HG03571 (cell line): ENCODE data around the gene ERLIN1.
A peak's percentile ranks its signal among the peaks of the same experiment; 100 is the strongest.

Experiments
- ATAC-seq: cut with Tn5 transposase; IDR thresholded peaks from one replicate; pipeline ENCODE4 v1.9.1; 2021; ENCODE audit not compliant: unreplicated experiment

Gene ERLIN1

DNA sequence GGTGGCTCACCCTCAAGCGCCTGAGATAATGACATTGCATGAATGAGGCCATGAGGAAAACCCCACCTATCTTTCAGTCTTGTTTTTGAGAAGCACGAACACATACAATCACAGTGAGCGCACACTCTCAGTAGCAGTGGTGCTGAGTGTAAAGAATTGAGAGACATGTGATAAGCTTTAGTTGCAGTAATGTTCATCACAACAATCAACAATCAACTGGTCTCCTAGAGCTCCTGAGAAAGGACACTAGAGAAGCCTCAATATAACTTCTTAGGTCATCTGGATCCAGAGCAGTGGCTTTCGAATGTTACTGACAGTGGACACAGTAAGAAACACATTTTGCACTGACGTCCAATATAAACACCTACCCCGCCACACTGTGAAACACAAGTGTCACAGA is 12.8 kb downstream of the ERLIN1 start:
- ATAC-seq: no peak

DNA sequence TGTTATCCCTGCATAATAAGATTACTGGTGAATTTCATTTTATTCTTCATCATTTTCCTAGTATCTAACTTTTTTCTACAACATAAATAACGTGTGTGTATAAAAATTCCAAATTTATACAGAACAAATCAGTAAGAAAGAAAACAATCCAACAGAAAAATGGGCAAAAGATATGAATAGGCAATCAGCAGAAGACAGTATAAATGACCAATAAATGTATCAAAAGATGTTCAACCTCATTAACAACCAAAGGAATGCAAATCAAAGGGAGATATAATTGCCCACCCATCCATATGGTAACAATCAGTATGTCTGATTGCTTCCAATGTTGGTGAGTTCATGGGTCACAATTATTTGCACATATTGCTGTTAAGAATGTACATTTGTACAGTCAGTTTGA is 13.5 kb downstream of the ERLIN1 start:
- ATAC-seq: no peak

DNA sequence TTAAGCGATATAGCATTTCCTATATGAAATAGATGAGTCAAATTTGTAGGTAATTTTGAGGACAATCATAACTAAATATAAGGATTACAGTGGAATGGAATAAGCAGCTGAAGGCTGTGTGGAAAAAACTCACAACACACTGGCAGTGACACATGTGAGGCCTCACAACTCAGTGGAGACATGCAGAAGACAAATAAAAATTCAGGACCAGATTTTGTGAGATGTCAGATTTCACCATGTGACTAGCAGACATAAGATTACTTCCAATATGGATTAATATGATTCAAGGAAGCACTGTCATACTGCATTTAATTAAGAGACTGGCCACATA is 17.6 kb downstream of the ERLIN1 start:
- ATAC-seq: no peak

DNA sequence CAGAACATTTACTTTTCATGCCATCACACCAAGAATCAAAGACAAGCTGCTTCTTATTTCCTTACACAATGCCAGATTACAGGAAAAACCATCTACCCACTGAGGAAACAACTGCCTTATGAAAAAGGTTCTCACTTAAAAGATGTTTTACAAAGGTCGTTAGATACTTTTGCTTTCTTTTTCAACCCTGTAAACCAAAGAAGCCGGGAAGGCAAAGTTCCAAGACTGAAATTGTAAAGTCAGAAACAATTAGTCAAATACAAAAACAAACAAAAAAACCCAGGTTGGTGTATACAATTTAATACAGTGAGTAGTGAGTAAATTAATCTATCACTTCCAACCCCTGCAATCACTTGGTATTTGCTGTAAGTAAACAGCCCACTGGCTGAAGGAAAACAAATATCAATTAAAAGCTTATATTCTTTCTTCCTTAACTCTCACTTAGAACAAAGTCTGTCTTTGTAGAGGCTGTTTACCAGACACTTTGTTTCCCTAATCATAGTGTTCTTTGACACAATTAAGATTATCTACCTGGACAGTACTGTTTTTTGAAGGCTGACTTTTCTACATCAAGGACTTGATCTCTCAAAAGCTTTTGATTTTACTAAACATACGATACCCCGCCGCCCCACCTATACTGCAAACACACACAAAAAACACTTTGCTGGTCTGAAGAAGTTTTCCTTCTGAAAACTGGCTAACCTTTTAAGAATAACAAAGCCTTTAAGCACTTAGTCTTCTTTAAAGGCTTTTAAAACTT is 18.1 kb downstream of the ERLIN1 start:
- no peak for ATAC-seq

DNA sequence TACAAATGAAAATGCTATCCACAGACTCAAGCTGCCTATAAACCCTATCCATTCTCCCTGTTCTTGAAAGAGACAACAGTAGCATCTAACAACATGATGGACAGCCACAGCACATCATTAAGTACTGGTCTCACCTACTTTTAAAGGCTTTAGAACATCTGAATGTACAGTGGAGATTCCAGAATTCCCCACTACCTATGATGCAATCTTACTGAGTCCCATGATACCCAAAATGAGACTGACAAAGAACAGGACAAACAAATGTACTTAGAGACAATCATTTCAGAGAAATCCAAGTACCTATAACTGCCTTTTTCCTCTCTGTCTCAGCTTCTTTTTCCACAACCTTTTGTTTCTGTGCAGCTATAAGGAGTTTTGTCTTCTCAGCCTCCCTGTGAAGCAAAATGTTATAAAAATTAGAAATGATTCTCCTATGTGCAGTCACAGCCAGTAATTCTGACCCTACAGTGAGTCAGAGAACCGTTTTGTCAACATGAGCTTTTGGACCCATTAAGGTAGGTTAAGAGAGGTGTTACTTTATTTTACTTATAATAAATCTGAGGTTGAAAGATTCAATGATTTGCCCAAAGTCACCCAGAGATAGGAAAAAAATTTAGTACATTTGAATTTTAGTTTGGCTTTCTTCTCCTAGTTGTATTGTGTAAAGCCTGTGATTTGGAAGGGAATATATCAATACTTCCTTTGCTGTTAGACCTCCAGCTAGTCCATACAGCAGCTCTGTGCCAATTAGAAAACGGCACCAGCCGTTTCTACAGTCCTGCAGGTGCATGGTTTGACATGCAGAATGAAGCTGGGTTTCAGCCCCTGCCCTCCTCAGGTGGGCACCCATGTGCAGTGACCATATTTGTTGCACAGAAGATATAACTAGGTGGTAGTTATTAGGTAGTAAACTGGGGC is 21.9 kb downstream of the ERLIN1 start:
- ATAC-seq: no peak

DNA sequence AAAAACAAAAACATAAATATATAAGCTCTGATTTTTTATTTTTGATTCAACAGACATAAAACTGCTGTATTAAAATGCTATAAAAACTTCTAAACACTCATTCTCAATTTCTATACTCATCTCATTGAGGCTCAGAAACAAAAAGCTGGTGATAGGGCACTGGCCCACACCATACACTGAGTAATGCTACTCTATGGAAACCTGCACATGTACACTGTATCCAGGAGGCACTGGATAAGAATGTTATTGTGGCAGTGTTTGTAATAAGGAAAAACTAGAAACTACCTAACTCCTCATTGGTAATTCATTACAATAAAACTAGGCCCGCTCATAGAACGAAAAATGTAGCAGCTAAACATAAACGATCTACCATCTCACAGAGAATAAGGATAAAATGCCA is 23.1 kb downstream of the ERLIN1 start:
- no peak for ATAC-seq

DNA sequence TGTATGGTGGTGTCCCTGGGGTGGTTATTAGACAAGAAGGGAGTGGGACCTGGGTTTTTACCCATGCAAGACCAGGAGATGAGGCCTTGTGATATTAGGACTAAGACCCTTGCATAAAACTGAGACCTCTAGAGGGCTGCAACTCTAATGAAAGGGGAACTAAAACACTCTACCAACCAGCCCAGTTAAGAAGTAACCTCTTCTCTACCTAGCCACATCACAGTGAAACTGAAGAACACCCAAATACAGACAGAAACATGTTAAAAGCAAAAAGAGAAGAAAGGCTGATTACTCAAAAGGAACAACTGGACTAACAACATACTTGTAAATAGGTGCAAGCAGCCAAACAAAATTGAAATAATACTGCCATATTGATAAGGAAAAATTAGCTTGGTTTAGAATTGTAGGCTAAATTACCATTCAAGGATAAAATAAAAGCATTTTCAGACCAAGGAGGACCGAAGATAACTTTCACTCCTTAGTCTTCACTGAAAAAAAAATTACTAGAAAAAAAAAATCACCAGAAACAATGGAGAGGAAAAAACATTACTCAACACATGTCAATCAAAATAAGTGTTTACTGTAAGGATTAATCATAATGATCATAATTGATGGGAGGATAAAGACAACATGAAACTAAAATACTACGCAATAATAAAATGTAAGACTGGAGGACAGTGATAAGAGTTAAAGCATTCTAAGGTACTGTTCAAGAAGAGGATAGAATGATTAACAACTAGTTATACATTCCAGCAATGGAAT is 27.6 kb downstream of the ERLIN1 start:
- peak; percentile 74 for ATAC-seq

DNA sequence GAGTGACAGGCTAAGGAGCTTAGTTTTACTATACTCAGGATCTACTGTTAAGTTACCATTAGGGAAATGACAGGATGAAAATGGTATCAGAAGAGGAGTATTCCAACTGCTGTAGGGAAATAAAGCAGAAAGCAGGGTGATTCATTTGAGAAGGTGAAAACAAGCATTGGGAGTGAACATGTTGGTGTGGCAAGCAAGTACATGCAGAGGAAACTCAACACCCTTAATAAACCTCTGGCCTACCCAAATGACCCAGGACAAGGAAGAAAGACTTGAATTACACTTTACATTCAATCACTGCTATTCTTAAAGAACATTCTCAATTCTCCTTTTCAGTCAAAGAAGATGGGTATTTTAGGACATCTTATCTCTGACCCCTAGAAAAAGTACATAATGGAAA is 28.7 kb downstream of the ERLIN1 start:
- no peak for ATAC-seq

DNA sequence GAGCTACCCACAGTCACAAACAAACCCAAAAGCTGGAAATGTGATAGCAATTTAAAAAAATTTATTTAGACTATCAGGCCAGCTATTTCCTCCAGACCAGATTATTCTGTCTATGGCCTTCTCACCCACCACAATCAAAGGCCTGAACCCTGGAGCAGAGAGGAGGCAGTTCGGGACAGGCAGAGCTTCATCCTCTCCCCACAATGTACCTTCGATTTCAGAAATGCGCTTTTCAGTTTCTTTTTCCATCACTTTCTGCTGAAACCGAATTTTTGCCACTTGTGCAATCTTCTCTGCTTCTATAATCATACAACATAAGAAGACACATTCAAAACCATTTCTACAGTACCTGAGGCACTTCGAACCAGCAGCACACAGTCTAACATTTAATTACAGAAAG is 29.9 kb downstream of the ERLIN1 start:
- no peak for ATAC-seq

DNA sequence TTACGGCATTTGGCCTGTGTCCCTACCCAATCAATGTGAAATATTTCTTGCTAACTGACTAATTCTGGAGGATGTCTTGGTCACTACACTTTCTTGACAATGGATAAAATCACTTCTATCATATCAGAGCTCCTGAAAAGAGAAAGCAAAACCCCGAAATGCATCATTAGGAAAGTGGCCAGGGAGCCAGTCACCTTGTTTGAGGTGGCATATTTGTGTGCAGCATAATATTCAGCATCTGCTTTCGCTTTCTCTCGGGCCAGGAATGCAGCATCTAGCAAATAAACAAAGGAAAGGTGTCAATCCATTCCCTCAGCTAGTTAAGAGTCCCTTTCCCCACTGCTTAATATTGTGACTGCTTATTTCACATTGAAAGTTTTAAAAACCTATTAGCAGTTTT is 31.2 kb downstream of the ERLIN1 start:
- no peak for ATAC-seq

DNA sequence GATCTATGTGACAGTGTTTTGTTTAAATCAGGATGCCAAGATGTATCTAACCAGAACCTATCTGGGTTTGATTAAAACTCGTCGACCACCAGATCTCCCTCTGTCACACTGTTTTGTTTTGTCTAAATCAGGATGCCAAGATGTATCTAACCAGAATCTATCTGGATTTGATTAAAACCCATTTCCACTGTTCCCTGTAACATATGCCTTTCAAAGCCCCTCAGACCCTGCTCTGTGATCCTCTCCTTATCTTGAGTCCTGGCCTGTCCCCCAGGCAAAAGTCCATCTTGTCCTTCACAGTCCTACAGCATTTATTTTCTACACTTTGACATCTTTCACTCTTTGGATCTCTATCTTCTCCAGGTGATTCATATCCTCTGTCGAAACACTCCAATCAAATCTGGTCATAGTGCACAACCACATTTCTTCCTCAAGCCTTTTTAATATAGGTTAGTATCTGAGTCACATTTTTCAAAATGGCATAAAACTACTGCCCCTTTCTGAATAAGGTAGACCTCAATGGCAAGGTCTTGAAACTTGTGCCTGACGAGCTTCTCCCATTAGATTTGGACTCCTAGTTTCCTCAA is 32.5 kb downstream of the ERLIN1 start:
- ATAC-seq: no peak

DNA sequence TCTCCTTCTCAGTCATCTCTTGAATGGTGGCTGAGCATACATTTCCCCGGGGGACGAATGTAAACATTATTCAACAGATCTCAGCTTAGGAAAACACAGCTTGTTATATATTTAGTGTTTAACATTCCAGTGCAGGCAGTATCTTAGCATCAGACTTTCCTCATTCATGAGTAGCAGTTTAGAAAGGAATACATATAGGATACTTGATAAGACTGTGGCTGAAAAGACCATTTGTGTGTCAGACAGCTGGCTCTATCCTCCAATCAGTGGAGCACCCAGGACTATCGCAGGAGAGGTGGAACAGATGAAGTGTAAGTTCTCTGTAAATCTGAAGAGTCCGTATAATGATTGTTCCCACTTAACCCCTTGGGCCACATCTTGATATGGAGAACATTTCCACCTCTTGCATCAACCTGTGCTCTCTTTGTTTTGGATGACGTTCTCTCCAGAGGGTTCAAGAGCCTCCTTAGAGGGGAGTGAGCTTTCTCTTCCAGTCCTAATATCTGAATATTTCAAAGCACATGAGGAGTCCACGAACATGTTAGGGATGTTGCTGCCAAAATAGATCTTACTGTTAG is 34.0 kb downstream of the ERLIN1 start:
- ATAC-seq: no peak

DNA sequence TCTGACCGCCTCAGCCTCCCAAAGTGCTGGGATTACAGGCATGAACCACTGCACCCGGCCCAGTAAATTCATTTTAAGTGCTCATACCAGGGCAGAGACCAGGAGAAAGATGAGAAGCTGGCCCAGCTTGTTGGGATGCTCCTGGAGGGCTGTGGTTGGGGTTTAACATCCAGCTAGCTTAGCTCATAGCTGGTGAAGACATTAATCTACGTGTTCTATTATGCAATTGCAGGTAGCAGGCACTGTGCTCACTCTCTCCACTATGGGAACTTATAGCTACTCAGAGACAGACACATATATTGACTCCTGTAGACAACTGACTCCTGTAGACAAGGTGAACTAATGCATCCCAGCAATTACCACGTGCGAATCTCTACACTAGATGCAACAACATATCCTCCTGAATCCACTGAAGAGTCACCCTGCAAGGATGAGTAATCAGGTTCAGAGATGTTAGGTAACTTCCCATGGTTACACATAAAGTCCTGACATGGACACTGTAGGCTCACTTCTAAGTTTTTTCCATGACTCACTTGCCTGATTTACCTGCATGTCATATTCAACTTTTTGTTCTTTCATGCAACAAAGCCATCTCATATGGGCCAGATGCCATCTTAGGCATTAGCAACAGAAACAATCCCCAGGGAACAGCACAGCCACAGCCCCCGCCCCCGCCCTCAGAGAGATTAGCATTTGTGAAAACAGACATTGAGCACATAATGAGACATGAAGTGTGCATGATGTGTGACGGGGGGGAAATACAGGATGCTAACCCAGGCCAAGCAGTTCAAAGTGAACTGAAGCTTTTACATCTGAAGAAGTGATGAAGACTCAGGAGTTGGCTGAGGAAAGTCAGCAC is 37.2 kb downstream of the ERLIN1 start:
- ATAC-seq: peak; percentile 62

DNA sequence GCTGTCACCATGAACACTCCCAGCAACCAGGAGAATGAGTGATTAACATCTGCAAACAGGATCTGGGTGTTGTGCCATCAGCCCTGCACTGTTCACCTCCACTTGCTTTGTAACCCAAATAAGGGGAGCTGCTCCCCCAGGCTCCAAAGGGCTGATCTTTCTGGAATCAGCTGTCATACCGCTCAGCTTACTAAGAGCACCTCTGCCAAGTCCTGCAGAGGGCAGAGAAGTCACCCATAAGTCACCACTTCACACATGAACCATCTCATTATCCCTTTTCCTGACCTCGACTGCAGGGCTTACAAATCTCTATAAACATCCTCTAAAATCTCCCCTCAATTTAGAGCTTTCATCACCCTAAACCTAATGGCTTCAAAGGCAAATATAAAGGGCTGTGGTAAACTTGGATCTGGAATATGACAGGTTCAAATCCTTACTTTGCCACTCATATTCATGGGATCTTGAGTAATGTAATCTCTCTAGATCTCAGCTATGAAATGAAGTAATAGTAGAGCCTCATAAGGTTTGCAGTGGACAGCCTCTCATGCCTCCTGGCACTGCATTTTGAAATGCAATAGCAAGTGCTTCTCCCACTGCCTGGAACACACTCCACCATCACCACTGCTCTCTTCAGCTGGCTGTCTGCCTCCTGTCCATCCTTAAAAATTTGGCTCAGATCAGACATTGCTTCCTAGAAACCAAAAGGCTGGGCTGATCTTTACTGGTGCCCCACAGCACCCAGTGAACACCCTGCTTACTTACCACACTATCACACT is 38.8 kb downstream of the ERLIN1 start:
- ATAC-seq: no peak

DNA sequence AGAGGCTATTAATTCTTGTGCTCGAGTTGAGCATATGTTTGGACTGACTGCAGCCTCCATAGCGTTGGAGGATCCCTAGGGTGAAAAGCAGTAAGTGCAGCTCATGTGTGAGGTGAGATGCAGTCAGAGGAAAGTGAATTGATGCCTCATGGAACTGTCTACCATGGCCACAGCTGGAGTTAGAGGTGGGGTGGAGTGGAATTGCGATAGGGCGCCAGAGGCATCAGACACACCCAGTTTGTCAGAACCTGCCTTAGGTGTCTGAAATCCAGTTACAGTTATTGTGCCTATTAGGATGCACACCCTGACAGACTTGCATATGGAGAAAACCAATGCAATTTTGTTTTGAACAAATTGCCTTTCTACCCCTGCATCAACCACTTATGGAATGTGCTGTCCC is 39.4 kb downstream of the ERLIN1 start:
- no peak for ATAC-seq

DNA sequence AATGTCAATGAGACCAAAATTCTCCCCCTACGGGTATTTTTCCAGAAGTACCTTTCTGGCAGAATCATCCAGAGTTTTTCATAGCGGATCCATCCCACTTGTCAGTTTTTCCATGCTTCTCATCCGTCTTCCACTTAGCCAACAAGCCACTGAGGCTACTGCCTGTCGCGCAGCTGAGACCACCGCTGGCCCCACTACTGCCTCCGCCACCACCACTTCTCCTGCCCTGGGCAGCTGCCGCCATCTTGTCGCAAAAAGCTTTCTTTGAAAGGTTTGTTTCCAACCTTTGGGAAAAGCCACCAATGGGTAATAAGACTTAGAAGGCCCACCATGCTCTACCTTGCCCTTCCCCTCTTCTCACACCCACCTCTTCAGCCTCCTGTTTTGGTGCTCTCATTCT is 42.1 kb downstream of the ERLIN1 start:
- ATAC-seq: no peak

DNA sequence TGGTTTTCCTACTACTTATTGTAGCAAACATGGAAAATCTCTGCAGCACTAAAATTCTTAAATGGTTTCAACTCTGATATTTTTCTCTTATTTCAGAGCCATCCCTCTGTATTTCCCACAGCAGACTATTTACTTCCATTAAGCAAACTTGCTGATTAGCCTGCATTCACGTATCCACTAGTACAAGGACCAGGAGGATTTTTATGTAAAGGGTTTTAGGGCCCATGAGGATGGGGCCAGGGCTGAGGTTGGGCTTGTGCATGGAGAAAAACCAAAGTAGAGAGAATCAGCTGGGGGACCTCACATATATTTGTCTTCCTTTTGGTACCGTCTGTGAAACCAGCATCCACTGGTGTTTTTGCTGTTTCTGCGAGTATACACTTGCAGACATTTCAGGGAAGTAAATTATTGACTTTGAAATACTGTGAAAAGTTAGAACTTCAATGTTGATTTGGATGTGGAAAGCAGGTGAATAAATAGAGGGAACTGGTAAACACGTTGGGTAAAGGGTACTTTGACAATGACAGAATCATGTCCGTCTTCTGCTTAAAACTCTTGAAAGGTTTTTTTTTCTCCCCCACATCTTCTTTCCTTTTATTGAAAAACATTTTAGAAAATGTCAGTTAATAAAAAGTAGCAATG is 44.3 kb downstream of the ERLIN1 start:
- ATAC-seq: no peak

DNA sequence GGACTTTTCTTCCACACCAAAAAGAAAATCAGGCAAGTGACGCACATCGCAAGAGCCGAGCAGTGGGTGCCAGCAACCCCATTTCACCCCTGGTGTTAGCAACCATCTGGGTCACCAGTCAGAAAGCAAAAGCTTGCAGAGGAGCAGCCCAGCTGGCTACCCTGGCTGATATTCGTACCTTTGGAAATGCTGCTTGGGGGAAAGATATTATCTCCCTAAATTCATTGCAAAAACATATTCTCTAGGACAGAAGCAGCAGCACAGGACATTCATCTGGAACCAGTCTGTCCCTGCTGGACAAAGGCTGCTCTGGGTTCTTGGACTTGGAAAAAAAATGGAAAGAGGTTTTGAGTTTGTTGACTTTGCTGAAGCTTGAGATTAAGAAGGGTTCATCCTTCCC is 45.8 kb downstream of the ERLIN1 start:
- no peak for ATAC-seq
